Loucy (cell line): ENCODE data around the gene ARFGEF3.

Source experiments
- CTCF ChIP-seq: fragments of 200-600 bp; sonication (generic); conservative IDR thresholded peaks from 2 replicates; pipeline ENCODE4 v1.5.1; 2014; ENCODE audit warnings: mild to moderate bottlenecking, antibody characterized with exemption, low read length
- EZH2phosphoT487 ChIP-seq: fragments of 200-600 bp; IDR thresholded peaks from 2 replicates; pipeline ENCODE4 v1.6.1; 2018; ENCODE audit warnings: antibody characterized with exemption, mild to moderate bottlenecking, moderate library complexity, borderline replicate concordance

DNA sequence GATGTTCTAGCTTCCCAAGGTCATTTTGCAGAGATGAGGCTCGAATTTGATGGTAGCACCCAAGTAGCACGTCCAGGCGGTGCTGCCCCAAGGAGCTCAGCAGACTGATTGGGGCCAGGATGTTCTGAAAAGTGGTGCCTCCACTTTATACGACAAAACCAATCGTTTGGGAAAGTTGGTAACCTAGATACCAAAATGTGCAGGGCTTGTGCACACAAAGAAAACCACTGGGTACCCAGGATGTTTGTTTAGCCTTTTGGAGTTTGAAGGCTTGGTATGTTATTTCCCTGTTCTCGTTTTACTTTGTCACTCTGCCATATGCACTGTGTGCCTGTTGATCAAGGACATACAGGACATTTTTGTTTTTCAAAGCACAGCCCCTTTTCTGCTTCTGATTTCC is 97.3 kb downstream of the ARFGEF3 start:
- TF ChIP-seq CTCF (no peak), EZH2phosphoT487 (no peak)
